Posterior cingulate gyrus (tissue), 11 donors: ENCODE results near the gene SRGAP1.

Experiments used
- DNase-seq, 10 donors: peaks; one replicate each; pipeline versions ENCODE4 v3.0.0 to v3.0.0-alpha.2; 2020 to 2021; ENCODE audit warnings: mixed read lengths in 3 of 10
- intact Hi-C: fragments of 100-400 bp; cut with DNase I; formaldehyde crosslinking; loops from one replicate; pipeline ENCODE4 v1.15.1; 2023

SRGAP1 gene

DNA sequence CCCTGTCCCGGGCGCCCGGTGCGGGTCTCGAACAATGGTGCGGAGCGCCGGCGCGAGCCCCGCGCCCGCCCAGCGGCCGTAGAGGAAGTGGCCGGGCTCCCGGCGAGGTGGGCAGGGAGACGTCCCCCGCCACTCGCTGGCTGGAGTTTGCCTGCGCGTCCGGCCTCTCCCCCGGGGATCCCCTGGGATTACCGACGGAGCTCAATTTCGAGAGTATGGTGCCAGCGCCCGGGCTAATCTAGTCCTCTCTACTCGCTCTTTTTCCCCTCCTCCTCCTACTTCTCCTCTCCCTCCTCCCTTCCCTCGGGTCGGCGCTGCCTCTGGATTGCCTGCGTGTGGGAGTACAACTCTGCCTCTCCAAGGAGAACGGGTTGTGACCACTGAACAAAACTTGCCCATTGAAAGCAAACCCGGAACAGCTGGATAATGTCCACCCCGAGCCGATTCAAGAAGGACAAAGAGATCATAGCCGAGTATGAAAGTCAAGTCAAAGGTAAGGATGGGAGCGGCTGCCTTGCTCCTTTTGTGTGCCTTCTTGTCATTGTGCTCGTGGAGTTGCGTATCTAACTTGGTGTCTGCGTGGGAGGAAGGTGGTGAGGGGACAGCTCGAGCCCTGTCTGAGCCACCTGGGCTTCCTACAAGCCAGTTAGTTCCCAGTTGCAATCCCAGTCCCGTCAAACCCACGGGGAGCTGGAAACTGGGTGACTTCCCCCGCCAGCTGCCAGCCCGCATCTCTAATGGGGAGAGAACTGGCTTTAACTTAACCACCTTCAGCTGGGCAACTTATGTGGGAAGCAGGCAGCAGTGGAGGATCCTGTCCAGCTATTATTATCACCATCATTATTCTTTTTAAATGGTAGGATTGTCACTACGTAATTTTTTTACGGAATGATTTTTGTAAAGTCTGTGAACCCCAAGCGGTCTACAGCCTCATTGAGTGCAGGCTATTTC is at the start of gene SRGAP1:
TSS of gene SRGAP1 (plus strand) at position 310 of the 951 bp plus-strand sequence. CDS start at position 427, 117 bp downstream.
- intact Hi-C loops, result loop anchor here (1.0 to 10.0 kb wide), 4 partner anchors 100 to 558 kb away; partner anchors contain the start of gene XPOT
- peak in 9 of 10 donors; percentile 41 to 92 (median 54) for DNase-seq

- intact Hi-C loops, result no loop called here
- no peak for DNase-seq
Measured at GRCh38 chr12:63795032-63795687, 49.3 kb upstream of the SRGAP1 start.

DNA sequence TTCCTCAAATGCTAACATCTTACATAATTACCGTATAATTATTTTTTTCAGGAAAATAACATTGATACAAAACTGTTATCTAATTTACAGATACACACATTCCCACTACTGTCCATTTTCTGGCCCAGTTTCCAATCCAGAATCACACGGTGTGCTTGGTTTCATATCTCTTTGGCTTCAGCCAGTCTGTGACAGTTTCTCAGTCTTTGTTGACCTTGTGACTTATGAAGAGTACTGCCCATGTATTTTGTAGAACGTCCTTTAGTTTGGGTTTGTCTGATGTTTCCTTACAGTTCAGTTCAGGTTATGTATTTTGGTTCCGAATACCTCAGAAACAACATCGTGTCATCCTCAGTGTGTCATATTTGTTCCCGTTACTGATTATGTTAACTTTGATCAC is 48.6 kb upstream of the SRGAP1 start:
- intact Hi-C loops, result no loop called here
- no peak for DNase-seq

DNA sequence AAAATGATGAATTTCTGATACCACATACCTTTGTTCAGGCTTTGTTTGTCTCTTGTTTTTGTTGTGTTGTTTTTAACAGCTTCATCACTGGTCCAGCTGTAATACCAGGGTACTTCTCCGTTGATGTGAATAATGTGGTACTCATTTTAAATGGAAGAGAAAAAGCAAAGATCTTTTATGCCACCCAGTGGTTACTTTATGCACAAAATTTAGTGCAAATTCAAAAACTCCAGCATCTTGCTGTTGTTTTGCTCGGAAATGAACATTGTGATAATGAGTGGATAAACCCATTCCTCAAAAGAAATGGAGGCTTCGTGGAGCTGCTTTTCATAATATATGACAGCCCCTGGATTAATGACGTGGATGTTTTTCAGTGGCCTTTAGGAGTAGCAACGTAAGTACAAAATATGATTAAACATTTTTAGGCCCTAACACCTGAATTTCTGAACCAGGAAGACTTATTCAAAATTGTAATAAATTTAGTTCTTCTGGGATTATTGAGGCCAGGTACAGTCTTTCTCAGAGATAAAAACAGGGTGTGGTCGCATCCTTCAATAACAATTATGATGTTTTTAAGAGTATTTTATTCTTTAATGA is 42.4 kb upstream of the SRGAP1 start:
- intact Hi-C loops, result loop anchor here (2.0 kb wide), 2 partner anchors 131 to 699 kb away; no protein-coding TSS in a partner anchor
- no peak for DNase-seq

DNA sequence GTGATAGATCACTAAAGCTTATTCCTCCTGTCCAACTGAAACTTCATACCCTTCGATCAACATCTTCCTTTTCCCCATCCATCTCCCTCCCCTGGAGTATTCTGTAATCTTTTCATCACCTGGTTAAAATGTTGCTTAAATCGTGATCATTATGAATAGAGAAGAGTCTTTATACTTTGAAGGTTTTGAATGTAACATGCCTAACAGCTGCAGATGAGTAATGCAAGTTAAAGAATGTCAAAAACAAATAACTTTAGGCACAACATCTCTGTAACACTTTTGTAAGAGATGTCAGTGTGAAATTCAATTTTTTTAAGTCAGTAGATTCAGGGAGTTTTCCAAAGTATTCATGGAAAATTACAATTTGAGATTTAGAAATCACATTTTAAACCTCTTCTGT is 39.8 kb upstream of the SRGAP1 start:
- no peak for DNase-seq
- intact Hi-C loops, result no loop called here

GRCh38 chr12:63805704-63806672 is 38.5 kb upstream of the SRGAP1 start:
- intact Hi-C loops, result no loop called here

GRCh38 chr12:63808631-63809030 is 35.9 kb upstream of the SRGAP1 start:
- intact Hi-C loops, result no loop called here
- DNase-seq, result no peak

More at GRCh38 chr12:63805704-63806672, 38.5 kb upstream of the SRGAP1 start:
- DNase-seq, result no peak

DNA sequence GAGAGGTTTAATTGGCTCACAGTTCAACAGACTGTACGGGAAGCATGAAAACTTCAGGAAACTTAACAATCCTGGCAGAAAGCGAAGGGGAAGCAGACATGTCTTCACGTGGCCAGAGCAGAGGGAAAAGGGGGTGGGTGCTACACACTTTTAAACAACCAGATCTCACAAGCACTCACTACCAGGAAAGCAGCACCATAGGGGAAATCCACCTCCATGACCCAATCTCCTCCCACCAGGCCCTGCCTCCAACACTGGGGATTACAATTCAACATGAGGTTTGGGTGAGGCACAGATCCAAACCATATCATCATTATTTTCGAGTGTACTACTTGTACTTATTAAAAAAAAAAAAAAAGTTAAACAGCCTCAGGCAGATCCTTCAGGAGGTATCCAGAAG is 34.9 kb upstream of the SRGAP1 start:
- no peak for DNase-seq
- intact Hi-C loops, result no loop called here

DNA sequence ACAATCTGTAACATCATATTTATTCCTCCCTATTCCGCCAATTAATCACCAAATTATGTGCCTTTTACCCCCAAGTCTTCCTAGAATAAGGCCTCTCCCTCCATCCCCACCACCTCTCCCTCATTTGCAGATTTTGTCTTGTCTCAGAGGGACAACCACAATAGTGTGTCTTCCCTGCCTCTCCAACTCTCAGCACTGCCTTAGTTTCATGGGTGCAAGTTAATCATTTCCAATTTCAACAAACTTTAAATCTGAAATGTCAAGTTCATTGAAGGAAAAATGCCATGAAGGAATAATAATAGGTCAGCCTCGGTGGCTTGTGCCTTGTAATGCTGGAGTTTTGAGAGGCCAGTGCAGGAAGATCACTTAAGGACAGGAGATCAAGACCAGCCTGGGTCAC is 33.2 kb upstream of the SRGAP1 start:
- intact Hi-C loops, result no loop called here
- DNase-seq, result no peak

GRCh38 chr12:63811755-63812154 is 32.7 kb upstream of the SRGAP1 start:
- intact Hi-C loops, result no loop called here
- DNase-seq, result no peak

DNA sequence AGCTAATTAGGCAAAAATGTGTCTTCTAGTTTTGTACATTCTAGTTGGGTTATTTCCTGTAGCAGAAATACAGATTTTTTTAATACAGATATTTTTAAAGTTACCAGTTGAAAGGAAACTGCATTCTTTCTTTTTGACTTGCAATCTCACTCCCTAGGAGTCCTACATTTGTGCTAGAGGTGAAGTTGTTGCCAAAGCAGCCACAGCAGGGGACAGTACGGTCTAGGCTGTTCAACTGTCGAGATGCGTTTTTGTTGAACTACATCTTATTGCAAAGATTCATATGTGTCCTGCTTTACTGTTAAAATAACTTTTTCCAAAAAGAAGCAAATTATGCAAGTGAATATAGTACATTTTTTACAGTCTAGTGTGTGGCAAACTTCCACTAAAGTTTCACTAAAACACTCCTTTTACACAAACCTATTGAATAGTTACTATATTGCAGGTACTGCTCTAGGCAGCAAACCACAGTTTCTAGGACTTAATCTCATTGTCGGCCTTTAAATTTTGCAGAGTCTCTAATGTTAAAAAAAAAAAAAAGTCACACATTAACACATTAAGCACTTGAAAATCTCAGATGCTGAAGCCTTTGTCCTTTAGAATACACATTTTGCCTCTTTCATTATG is 30.2 kb upstream of the SRGAP1 start:
- no peak for DNase-seq
- intact Hi-C loops, result no loop called here

DNA sequence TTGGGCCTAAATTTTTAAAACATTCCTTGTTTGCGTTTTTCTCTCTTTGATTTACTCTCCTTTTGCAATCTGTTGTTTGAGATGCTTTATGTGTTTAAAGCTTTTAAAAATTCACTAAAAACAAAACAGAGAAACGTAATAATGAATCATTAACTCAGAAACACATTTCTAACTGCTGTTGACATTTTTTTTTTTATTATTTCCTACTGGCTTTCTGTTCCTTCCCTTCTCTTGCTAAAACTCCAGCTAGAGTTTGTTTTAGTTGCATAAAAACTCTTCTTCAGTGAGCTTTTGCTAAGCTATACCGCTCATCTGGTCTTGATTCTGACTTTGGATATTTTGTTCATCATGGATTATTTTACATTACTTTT is 29.0 kb upstream of the SRGAP1 start:
- DNase-seq, result no peak
- intact Hi-C loops, result no loop called here

DNA sequence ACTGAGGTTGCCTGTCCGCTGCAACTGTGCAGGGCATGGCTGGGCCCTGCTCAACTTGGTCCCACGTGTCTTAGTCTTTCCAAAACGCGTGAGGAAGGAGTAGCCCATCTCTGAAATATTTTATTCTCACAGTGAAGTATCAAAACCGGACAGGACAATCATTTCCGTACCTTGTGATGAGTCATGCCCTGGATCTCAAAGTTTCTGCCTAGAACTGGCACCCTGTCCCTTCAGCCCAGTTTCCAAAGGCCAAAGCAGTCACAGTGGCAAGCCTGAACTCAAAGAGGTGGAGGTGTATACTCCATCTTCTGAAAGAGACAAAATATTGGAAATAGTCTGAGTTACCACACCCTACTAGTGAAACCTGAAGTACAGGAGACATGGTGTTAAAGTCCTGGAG is 28.5 kb upstream of the SRGAP1 start:
- intact Hi-C loops, result no loop called here
- DNase-seq, result no peak

GRCh38 chr12:63820427-63820826 is 24.1 kb upstream of the SRGAP1 start:
- intact Hi-C loops, result no loop called here
- DNase-seq, result no peak

- peak in 2 of 10 donors; percentile 21 to 86 for DNase-seq
Measured at GRCh38 chr12:63821781-63822251, 22.7 kb upstream of the SRGAP1 start.

DNA sequence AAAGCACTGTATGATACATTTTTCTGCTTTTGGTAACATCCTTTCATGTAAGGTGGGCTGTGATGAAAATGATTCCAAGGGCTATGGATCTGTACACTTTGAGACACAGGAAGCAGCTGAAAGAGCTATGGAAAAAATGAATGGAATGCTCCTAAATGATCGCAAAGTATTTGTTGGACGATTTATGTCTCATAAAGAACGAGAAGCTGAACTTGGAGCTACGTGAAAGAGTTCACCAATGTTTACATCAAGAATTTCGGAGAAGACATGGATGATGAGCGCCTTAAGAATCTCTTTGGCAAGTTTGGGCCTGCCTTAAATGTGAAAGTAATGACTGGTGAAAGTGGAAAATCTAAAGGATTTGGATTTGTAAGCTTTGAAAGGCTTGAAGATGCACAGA is 22.1 kb upstream of the SRGAP1 start:
- intact Hi-C loops, result no loop called here

More at GRCh38 chr12:63821781-63822251, 22.7 kb upstream of the SRGAP1 start:
- intact Hi-C loops, result no loop called here

DNA sequence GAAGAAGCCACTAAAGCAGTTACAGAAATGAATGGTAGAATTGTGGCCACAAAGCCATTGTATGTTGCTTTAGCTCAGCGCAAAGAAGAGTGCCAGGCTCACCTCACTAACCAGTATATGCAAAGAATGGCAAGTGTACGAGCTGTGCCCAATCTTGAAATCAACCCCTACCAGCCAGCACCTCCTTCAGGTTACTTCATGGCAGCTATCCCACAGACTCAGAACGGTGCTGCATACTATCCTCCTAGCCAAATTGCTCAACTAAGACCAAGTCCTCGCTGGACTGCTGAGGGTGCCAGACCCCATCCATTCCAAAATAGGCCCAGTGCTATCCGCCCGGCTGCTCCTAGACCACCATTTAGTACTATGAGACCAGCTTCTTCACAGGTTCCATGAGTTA is 21.5 kb upstream of the SRGAP1 start:
- intact Hi-C loops, result no loop called here
- no peak for DNase-seq

More for the DNA sequence above, 22.1 kb upstream of the SRGAP1 start:
- DNase-seq, result no peak

- DNase-seq, result no peak
- intact Hi-C loops, result loop anchor here (5.0 kb wide), 1 partner anchor 566 kb away; the partner anchor contains the start of gene C12orf56
Measured at GRCh38 chr12:63826006-63826585, 18.4 kb upstream of the SRGAP1 start.

DNA sequence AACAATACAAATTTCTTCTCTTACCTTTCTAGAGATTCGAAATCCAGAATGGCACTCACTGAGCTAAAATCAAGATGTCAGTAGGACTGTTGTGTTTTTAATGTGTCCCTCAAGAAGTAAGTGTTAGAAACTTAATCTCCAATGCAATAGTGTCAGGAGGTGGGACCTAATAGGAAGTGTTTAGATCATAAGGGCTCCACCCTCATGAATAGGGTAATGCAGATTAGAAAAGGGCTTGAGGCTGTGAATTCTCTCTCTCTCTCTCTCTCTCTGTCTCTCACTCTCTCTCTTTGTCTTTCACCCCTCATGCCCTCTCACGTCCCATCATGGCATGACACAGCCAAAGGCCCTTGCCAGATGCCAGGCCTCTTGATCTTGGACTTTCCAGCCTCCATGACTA is 15.6 kb upstream of the SRGAP1 start:
- DNase-seq, result no peak
- intact Hi-C loops, result loop anchor here (5.0 kb wide), 1 partner anchor 563 kb away; the partner anchor contains the start of gene C12orf56
